Erythroblast (primary cell): ENCODE data around the gene ZCRB1.

ENCODE experiments used
- GATA1 ChIP-seq: IDR thresholded peaks from 2 replicates; pipeline ENCODE4 v1.6.1; 2011; ENCODE audit warnings: low read depth, mild to moderate bottlenecking, control low read depth, low read length, moderate library complexity
- POLR2A ChIP-seq: IDR thresholded peaks from 2 replicates; pipeline ENCODE4 v1.6.1; 2011; ENCODE audit warnings: mild to moderate bottlenecking, low read length

GRCh38 chr12:42308390-42308789, 17.5 kb downstream of the ZCRB1 start:
- TF ChIP-seq POLR2A (no peak), GATA1 (no peak)
